GM19455 (cell line): ENCODE measurements around the gene CUEDC1.

Experiments
- ATAC-seq: cut with Tn5 transposase; IDR thresholded peaks from one replicate; pipeline ENCODE4 v1.9.1; 2021; ENCODE audit not compliant: unreplicated experiment

Gene CUEDC1

DNA sequence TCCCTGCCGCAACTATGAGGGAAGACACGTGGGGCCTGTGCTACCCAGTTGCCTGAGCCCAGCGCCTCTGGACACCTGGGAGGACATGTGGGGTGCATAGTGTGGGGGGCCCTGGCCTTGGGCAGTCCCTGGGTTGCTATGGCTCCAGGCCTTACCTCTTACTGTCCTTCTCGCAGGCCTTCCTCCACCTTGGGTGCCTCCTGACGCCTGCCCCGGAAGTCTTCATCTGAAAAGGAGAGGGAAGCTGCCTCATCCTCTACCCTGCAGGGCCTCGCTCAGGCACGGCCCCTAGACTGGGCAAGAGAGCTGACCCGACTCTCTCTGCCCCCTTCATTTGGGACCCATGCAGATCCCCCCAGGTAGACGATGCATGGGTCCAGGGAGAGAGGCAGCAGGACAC, 88.9 kb downstream of the CUEDC1 start:
- no peak for ATAC-seq

DNA sequence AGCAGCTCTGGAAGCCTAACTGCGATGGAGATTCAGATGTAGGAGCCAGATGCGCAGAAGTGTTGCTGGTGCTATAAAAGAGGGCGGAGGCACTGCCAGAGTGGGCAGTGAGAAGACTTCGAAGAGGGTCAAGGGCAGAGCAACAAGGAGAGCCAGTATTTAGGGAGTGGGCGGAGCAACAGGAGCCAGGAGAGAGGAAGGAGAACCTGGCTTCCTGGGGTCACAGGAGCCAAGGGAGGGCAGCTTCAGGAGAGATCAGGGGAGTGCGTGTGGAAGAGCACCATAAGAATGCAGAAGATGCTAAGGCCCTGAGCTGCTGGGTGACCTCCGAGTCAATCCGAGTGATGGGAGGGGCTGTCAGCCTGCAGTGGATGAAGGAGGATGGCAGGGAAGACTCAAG, 90.9 kb downstream of the CUEDC1 start:
- no peak for ATAC-seq

DNA sequence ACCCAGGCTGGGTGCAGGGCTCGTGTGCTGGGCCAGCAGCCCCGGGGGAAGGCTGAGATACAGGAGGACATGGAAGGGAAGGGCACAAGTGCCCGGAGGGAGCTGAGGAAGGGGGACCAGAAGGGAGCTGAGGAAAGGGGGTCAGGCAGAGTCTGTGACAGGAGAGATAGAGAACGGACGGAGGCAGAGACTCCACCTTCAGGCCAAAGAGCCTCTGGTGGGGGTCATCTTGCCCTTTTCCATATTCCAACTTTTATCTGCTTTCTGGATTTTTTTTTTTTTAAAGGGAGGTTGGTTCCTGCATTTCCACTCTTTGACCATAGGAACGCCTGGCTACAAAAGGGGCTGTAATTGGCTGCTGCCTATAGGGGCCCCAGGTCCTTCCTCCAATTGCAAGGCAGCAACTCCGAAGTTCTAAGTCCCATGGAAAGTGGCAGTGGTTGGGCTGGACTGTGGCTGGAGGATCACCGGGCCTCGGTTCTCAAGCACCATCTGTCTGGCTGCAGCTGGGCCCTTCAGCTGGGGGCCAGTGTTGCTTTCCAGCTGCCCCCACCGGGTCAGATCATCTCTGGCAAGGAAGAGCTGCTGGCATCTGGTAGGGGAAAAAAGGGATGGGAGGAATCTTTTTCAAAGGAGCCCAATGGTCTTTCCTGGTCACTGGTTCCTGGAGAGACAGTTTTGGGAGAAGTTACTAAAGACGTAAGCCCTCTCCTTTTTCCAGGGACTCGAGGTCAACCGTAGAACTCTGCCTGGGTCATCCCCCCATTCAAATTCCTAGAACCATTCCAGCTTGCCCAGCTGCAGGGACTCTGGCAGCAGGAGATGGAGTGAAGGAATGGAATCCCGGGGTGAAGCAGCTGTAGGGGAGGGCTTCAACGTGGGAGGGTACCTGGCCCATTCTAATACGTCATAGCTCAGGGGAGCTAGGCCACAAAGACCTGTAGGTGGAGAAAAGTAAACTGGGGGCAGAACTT, 92.2 kb downstream of the CUEDC1 start:
- no peak for ATAC-seq

DNA sequence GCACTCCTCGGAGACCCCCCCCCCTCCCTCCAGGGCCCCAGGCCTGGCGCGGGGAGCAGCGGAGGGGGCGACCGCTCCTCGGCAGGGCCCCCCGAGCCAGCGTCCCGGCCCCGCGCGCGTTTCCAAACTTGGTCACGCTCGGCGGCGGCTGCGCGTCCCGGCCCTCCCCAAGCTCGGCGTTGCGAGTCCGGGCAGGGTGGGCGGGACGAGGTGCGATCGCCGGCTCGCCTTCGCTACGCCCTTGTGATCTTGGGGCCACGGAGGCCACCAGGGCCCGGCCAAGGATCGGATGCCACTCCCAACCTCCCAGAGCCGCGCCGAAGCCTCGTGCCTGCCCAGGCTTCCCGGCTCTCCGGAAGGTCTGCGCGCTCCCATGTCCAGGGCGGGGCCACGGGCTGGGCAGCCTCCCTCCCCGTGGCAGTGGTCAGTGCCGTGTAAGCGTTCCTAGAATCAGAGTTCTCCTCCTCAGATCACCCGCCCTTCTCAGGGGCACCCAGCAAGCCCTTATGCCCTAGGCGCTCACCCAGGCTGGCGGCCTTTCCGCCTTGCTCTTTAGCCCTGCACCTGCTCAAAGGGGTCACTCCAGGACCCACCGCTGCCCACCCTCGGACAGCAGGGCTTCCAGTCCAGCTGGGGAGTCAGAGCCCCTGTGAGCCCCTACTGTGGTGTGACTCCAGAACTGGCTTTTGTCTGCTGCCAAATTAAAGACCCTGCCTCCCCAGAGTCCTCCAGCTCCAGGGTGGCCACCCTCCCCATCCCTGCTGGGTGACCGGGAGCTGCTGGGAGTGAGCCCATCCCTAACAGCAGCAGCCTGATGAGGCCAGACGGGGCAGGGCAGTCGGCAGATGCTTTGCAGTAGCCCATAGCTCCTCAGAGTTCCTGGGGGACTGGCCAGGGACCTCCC, 93.2 kb downstream of the CUEDC1 start:
- ATAC-seq, result no peak

DNA sequence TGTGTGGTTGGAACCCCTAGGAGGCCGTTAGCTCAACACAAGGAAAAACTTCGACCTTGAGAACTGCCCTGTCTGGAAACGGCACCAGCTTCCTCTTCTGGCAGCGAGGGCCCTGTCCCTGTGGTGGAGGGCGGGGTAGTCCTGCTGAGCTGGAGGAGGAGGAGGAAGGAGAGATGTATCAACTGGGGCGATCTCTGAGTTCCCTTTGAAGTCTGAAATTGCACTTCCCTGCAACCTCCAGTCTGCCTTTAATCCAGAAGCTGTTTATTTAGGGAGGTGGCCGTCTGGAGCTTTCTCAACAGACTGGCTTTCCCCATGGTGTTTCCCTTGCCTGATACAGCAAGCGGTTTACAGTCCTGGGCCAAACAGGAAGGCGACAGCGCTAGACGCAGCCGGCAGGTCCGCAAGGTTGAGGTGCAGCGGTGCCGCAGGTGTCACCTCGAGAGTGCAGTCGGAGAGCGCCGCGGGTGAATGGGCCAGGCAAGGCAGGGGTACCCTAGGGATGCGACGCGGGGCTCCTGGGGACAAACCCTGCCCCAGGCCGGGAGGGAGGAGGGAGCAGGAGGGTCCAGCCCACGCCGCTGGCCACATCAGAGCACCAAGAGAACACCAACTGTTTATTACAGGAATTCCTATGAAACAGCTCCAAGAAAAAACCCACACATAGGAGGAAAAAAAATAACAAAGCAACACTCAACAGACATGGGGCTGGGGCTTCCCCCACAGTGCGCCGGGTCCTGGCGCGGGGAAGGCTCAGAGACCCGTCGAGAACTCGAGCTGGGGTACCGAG, 94.0 kb downstream of the CUEDC1 start:
- ATAC-seq, result no peak

DNA sequence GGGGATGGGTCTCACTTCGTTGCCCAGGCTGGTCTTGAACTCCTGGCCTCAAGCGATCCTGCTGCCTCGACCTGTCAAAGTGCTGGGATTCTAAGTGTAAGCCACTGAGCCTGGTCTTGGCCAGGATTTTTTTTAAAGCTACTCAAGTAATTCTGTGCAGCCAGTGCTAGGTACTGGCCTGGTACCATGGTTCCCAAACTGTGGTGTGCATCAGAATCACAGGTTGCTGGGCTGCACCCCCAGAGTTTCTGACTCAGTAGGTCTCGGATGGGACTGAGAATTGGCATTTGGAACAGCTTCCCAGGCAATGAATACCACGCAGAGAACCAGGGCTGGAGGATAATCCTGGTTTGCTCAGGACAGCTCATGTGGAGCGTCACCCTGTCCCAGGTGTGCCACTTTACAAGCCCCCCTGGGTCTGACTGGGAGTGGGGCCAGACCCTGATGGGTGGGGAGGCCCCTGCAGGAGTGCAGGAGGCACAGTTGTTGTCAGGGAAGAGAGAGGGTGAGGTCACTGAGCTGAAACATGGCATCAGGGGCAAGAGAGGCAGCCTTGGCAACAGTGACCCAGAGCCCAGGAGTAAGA, 94.7 kb downstream of the CUEDC1 start:
- ATAC-seq, result no peak

DNA sequence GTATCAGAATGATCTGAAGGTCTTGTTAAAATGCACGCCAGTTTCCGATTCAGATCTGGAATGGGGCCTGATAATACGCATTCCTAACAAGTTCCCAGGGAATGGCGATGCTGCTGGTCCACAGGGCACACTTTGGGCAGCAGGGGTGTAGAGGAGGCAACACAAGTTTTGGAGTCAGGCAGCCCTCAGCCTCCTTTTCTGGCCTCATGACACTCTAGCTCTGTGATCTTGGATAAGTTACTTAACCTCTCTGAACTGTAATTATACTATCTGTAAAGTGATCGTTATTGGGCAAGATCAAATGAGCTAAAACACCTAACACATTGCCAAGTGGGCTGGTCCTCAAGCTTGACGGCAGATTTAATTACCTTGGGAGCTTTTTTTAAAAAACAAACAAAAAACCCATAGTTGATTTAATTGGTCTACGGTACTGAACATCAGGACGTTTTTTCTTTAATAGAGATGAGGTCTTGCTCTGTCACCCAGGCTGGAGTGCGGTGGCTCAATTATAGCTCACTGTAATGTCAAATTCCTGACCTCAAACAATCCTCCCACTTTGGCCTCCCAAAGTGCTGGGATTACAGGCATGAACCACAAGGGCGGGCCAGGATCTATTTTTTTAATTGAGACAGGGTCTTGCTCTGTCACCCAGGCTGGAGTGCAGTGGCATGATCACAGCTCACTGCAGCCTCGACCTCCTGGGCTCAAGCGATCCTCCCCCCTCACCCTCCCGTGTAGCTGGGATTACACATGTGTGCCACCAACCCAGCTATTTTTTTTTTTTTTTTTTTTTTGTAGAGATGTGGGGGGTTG, 95.4 kb downstream of the CUEDC1 start:
- ATAC-seq, result no peak

DNA sequence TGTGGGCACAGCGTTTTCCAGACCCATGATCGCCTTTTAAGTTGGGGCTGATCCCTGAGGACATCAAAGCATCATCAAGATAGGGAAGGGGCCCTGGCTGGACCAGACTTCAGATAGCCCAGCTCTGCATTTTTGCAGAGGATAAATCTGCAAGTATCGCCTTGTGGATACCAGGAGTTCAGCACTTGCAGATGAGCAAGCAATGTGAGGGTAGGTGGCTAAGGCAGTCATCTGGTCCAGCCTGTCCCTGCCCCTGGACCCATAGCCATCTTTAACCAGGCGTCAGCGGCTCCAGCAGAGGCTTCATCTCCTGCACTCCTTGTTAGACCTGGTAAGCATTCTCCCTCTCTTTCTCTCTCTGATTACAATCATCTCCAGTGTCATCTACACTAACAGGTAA, 96.4 kb downstream of the CUEDC1 start:
- no peak for ATAC-seq

DNA sequence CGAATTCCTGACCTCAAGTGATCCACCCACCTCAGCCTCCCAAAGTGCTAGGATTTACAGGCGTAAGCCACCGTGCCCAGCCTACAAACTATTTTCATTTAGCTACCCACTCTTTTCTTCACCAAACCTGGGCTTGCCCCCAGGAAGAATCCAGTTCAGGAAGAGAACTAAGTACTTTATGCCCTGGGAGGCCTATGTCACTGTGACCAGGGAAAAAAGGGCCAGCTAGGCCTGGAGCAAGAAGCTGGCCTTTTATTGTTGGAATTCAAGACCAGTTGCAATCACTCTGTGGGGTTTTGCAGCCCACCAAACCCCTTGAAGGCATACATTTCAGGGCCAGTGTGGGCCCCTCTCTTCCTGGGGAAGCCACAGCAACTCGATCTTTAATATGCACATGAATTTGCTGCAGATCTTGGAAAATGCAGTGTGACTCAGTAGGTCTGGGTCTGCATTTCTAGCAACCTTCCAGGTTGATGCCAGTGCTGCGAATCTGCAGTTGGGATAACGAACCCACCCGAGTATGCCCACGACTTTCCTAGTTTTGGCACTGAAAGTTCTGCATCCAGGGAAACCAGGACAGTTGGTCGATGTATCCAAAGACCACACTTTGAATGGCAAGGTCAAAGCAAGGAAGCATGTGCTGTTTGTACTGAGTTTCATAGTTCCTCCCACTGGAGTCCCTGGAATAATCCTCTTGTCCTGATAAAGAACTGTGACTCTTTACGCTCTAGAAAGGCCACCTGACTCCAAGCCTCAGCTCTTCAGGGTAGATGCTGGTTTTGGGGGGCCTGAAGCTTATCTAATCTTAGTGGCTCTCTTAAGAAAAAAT, 98.2 kb downstream of the CUEDC1 start:
- ATAC-seq, result no peak

DNA sequence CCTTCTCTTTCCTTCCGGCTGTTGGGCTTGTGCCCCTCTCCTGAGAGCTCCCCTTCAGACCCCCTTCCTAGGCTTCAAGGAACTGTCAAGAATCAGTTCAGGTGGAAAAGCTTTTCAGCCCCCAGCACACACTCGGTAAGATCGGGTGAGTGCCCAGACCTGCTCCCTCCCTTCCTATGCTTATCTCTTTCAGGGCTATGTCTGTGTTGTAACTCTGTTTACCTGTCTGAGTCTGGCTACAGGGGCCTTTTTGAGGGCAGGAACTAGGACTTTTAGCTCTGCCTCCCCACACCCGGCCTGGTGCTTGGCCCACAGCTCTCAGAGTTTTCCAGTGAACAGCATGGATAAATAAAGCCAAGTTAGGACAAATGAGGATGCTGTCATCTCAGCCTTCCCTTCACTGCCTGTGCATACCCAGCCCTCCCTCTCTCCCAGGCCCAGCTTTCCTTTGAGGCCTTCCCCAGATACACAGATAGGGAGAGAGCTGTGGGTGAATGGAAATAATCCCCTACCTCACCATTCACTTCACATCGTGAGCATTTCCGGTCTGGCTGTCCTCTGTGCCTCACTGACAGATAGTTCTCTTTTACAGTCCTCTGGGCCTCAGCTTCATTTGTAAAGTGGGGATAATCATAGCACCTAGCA, 99.7 kb downstream of the CUEDC1 start:
- ATAC-seq, result no peak

DNA sequence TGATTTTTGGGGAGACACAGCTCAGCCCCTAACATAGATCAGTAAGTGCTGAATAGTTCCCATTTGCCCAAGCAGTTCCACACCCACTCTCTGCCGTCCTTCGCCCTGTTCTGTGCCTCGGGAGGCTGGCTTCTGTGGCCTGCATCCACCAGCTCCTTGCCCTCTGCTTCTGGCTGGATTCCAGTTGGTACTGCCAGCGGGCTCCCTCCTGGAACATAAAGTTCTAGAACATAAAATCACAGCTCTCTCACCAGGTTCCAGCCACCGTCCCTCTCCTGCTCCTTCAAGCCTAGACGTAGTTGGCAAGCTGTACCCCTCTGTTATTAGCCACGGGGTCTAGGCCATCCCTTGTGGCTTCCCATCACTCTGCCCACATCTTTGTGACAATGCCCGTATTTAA, 101.5 kb downstream of the CUEDC1 start:
- no peak for ATAC-seq

DNA sequence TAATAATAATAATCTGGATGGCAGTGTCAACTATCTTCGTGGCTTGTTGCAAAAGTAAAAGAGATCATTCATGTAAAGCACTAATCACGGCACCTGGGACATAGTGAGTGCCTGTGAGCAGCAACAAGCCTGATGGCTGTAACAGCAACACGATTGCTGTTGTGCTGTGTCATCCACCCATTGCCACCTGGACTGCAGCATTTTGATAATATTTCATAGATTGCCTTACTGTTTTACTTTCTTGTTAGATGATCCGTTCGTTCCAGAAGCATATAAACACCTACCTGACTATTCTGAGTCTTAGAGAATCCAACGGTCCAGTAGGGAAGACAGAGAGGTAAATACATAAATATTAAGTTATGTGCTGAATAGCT, 102.3 kb downstream of the CUEDC1 start:
- ATAC-seq, result no peak

DNA sequence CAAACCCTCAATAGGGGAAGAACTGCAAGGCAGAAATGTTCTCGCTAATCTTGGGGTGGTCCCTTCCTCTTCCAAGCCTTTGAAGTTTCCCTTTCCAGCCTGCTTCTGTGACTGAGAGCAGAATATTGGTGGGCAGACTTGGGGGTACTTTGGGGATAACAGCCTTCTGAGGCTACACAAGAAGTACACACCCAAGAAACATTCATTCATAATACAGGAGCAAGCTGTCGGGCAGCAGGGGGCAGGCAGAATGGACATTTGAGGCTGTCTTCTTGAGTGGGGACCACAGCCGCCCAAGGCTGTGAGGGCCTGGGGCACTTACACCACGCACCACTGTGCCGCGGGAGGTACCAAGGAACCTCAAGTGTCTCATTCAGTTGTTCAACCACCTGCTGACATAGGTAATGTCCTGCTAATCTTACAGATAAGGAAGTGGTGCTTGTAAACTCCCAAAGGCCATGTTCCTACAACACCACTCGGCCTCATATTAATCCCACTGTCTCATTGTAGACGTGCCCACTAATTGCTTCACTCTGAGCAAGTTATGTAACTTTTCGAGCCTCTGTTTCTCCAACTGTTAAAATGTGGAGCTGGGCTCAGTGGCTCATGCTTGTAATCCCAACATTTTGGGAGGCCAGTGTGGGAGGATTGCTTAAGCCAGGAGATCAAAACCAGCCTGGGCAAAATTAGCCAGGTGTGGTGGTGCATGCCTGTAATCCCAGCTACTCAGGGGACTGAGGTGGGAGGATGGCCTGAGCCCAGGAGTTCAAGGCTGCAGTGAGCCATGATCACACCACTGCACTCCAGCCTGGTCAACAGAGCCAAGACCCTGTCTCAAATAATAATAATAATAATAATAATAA, 102.9 kb downstream of the CUEDC1 start:
- no peak for ATAC-seq

DNA sequence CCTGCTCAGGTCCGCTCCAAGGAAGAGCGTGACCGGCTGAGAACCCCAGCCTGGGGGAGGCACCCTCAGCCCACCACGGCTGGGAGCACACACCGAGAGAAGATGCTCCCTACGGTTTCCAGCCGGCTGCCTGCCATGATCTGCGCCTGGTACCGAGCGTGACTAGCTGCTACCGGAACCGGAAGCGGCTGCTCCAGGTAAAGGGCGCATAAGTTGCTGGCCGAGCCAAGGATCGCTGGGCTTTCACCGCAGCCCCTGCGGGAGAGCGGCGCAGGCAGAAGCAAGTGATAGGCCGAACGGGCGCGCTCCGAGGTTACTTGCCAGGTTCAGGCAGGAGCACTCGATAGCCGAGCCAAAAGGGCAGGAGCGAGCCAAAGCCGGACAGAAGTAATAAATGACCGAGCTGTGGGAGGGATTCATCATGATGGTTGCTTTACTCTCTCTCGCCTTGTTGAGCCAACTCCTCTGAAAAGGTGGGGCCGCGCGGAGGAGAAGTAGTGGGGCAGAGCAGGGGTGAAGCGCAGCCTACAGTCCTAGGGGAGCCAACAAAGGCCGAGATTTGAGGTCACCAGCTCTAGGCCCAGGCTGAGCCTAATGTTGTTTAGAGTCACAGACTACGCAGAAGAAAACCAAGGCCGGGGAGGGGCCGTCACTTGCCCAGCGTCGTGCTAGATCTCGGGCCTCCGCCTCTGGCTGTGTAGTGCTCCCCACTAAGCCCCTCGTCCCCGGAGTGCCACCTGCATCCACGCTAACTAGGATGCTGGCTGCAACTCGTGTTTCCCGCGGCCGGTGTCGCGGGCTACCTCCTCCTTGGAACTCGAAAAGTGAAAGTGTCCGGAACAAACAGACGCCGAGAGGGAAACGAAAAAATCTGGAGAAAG, 105.1 kb downstream of the CUEDC1 start, which contains the start of gene MRPS23:
TSS of gene MRPS23 (minus strand) at position 171 of the 881 bp plus-strand sequence. CDS start at position 137, 34 bp downstream.
- peak; percentile 90 for ATAC-seq

DNA sequence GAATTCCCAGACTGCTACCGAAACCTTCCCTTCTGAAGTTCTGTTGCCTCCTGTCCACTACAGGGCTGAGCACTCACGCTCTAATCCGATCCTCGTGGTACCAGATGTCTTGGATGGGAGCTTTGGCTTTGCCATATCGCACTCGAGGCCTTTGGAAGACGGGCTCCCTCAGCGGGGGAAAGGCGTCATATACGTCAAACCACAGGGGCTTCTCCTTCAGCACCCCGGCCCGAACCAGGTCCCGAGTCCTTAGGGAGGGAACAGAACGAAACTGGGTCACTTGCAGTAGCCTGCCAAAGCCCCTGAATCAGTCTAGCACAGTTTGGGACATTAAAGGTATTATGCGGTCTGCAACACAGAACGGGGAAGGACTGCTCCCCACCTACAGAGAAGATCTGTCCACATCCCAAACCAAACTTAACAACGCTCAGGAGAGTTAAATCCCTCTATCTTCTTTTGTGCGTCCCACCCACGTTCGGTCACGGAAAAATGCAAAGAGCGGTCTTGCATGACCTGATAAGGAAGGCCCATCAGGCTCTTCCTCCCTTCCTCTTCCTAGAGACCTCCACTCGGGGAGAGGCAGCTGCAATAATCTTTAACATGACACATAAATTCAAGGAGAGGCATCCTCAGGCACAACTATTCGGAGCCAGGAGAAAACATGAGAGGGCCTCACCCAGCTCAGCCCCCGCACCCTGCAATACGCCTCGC, 105.9 kb downstream of the CUEDC1 start:
- no peak for ATAC-seq
